HepG2 (cell line): ENCODE data around the gene PRXL2B. TPM values are rescaled to one million over a fixed set of nuclear protein-coding genes. Genes with fewer than 3 reads are reported as not detected.

Experiments
- ADNP ChIP-seq: sonication (generic); formaldehyde crosslinking; IDR thresholded peaks from 2 replicates; pipeline ENCODE4 v1.4.0; 2020; ENCODE audit warnings: missing genetic modification reagents
- CREB1 ChIP-seq, 2 experiments: fragments of 450-650 bp in 1 of 2; IDR thresholded peaks; 2 replicates each; pipeline ENCODE4 v1.6.1; 2016 to 2017; ENCODE audit warnings: control low read depth in 1 of 2, mild to moderate bottlenecking in 1 of 2, missing compliant biosample characterization in 1 of 2, missing genetic modification characterization in 1 of 2
- CTCF ChIP-seq: sonication (generic); formaldehyde crosslinking; IDR thresholded peaks from 2 replicates; pipeline ENCODE4 v1.5.0; 2020; ENCODE audit warnings: mild to moderate bottlenecking, missing genetic modification reagents, moderate library complexity
- HDAC6 ChIP-seq: fragments of 200-600 bp; sonication (generic); IDR thresholded peaks from 2 replicates; pipeline ENCODE4 v1.7.0; 2017; ENCODE audit warnings: mild to moderate bottlenecking, antibody characterized with exemption, low read length, low read depth
- KLF15 ChIP-seq: sonication (generic); formaldehyde crosslinking; IDR thresholded peaks from 2 replicates; pipeline ENCODE4 v1.8.1; 2023; ENCODE audit warnings: borderline replicate concordance, mild to moderate bottlenecking, inconsistent platforms, missing genetic modification reagents, mixed read lengths
- POLR2AphosphoS5 ChIP-seq: IDR thresholded peaks from 2 replicates; pipeline ENCODE4 v1.6.1; 2012; ENCODE audit warnings: low read depth, low read length
- SIX4 ChIP-seq: sonication (generic); formaldehyde crosslinking; IDR thresholded peaks from 2 replicates; pipeline ENCODE4 v1.4.0; 2020; ENCODE audit warnings: missing genetic modification reagents
- STAG1 ChIP-seq: sonication (generic); formaldehyde crosslinking; IDR thresholded peaks from 2 replicates; pipeline ENCODE4 v1.4.0; 2020; ENCODE audit warnings: missing genetic modification reagents
- SYNCRIP ChIP-seq: fragments of 200-400 bp; formaldehyde crosslinking; IDR thresholded peaks from 2 replicates; pipeline ENCODE4 v1.6.1; 2018; ENCODE audit warnings: mild to moderate bottlenecking, low read depth, low read length; ENCODE audit not compliant: insufficient read depth
- ZFP82 ChIP-seq: sonication (generic); formaldehyde crosslinking; IDR thresholded peaks from 2 replicates; pipeline ENCODE4 v1.5.1; 2020; ENCODE audit warnings: mild to moderate bottlenecking, missing genetic modification reagents, borderline replicate concordance
- ZNF33B ChIP-seq: sonication (generic); formaldehyde crosslinking; IDR thresholded peaks from 2 replicates; pipeline ENCODE4 v1.5.1; 2020; ENCODE audit warnings: mild to moderate bottlenecking, missing genetic modification reagents
- ZNF441 ChIP-seq: sonication (generic); formaldehyde crosslinking; IDR thresholded peaks from 2 replicates; pipeline ENCODE4 v1.7.0; 2021; ENCODE audit warnings: missing genetic modification reagents, borderline replicate concordance
- ZNF747 ChIP-seq: sonication (generic); formaldehyde crosslinking; IDR thresholded peaks from 2 replicates; pipeline ENCODE4 v1.8.1; 2023; ENCODE audit warnings: missing genetic modification reagents, mild to moderate bottlenecking, borderline replicate concordance
- polyA plus RNA-seq, 8 experiments: library from polyadenylated mRNA; depleted of rRNA in 3 of 8; stranded (reverse) in 7 of 8; unstranded in 1 of 8; fragments of >200 nt; fragmentation: Illumina TruSeq in 4 of 8; extraction: Trizol in 4 of 8; gene quantifications; 2 replicates each; pipeline versions ENCODE4 v1.2.1 to v1.2.3, GENCODE V29; 2011 to 2016; ENCODE audit warnings: low read depth in 4 of 8, missing spikeins in 1 of 8, mixed read lengths in 1 of 8; ENCODE audit not compliant: insufficient read depth in 1 of 8
- total RNA-seq, 5 experiments: library from RNA; depleted of rRNA; stranded (reverse); fragments of >200 nt; fragmentation: Illumina TruSeq; extraction: Trizol; gene quantifications; 2 replicates each; pipeline ENCODE4 v1.2.3, GENCODE V29; 2016; ENCODE audit warnings: low read depth in 1 of 5
- TF ChIP-seq, protein P1 (sequence below): sonication (generic); formaldehyde crosslinking; IDR thresholded peaks from 2 replicates; pipeline ENCODE4 v1.4.0; 2020; ENCODE audit warnings: missing genetic modification reagents
- TF ChIP-seq, protein P2 (sequence below): sonication (generic); formaldehyde crosslinking; IDR thresholded peaks from 2 replicates; pipeline ENCODE4 v1.4.0; 2020; ENCODE audit warnings: missing genetic modification reagents
- TF ChIP-seq, protein P3 (sequence below): sonication (generic); formaldehyde crosslinking; IDR thresholded peaks from one replicate; pipeline ENCODE4 v1.5.1; 2020; ENCODE audit warnings: mild to moderate bottlenecking, missing genetic modification reagents; ENCODE audit errors: not compliant biosample characterization

Gene PRXL2B
- total and polyA plus RNA-seq, 2 of the 13 experiments (the other 11 are each of a cell fraction or from before 2014, with no cell fraction given): 16.8 to 22.1 TPM

DNA sequence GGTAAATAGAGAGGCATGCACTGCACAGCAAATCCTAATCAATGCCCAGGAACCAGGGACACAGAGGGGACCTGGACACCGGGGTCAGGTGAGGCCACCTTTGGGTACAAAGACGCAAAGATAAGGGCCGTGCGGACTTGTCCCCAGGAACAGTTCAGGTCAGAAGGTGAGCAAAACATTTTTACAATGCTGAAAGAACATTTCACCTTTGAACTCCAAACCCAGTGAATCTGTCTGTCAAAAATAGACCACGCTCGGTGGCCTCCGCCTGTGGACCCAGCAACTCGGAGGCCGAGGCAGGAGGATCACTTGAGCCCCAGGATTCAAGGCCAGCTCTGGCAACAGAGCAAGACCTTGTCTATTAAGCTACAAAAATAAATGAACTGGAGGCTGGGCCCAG lies 15.2 kb upstream of the PRXL2B start (continued):
- TF ChIP-seq, protein P1, sequence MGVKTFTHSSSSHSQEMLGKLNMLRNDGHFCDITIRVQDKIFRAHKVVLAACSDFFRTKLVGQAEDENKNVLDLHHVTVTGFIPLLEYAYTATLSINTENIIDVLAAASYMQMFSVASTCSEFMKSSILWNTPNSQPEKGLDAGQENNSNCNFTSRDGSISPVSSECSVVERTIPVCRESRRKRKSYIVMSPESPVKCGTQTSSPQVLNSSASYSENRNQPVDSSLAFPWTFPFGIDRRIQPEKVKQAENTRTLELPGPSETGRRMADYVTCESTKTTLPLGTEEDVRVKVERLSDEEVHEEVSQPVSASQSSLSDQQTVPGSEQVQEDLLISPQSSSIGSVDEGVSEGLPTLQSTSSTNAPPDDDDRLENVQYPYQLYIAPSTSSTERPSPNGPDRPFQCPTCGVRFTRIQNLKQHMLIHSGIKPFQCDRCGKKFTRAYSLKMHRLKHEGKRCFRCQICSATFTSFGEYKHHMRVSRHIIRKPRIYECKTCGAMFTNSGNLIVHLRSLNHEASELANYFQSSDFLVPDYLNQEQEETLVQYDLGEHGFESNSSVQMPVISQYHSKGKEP (CRISPR knock-in tag): no peak
- TF ChIP-seq SYNCRIP: no peak
- TF ChIP-seq HDAC6: no peak
- no peak for TF ChIP-seq STAG1 (CRISPR knock-in tag)
- no peak for TF ChIP-seq ZNF33B (CRISPR knock-in tag)
- TF ChIP-seq, protein P2, sequence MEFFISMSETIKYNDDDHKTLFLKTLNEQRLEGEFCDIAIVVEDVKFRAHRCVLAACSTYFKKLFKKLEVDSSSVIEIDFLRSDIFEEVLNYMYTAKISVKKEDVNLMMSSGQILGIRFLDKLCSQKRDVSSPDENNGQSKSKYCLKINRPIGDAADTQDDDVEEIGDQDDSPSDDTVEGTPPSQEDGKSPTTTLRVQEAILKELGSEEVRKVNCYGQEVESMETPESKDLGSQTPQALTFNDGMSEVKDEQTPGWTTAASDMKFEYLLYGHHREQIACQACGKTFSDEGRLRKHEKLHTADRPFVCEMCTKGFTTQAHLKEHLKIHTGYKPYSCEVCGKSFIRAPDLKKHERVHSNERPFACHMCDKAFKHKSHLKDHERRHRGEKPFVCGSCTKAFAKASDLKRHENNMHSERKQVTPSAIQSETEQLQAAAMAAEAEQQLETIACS (CRISPR knock-in tag): no peak
- TF ChIP-seq, protein P3, sequence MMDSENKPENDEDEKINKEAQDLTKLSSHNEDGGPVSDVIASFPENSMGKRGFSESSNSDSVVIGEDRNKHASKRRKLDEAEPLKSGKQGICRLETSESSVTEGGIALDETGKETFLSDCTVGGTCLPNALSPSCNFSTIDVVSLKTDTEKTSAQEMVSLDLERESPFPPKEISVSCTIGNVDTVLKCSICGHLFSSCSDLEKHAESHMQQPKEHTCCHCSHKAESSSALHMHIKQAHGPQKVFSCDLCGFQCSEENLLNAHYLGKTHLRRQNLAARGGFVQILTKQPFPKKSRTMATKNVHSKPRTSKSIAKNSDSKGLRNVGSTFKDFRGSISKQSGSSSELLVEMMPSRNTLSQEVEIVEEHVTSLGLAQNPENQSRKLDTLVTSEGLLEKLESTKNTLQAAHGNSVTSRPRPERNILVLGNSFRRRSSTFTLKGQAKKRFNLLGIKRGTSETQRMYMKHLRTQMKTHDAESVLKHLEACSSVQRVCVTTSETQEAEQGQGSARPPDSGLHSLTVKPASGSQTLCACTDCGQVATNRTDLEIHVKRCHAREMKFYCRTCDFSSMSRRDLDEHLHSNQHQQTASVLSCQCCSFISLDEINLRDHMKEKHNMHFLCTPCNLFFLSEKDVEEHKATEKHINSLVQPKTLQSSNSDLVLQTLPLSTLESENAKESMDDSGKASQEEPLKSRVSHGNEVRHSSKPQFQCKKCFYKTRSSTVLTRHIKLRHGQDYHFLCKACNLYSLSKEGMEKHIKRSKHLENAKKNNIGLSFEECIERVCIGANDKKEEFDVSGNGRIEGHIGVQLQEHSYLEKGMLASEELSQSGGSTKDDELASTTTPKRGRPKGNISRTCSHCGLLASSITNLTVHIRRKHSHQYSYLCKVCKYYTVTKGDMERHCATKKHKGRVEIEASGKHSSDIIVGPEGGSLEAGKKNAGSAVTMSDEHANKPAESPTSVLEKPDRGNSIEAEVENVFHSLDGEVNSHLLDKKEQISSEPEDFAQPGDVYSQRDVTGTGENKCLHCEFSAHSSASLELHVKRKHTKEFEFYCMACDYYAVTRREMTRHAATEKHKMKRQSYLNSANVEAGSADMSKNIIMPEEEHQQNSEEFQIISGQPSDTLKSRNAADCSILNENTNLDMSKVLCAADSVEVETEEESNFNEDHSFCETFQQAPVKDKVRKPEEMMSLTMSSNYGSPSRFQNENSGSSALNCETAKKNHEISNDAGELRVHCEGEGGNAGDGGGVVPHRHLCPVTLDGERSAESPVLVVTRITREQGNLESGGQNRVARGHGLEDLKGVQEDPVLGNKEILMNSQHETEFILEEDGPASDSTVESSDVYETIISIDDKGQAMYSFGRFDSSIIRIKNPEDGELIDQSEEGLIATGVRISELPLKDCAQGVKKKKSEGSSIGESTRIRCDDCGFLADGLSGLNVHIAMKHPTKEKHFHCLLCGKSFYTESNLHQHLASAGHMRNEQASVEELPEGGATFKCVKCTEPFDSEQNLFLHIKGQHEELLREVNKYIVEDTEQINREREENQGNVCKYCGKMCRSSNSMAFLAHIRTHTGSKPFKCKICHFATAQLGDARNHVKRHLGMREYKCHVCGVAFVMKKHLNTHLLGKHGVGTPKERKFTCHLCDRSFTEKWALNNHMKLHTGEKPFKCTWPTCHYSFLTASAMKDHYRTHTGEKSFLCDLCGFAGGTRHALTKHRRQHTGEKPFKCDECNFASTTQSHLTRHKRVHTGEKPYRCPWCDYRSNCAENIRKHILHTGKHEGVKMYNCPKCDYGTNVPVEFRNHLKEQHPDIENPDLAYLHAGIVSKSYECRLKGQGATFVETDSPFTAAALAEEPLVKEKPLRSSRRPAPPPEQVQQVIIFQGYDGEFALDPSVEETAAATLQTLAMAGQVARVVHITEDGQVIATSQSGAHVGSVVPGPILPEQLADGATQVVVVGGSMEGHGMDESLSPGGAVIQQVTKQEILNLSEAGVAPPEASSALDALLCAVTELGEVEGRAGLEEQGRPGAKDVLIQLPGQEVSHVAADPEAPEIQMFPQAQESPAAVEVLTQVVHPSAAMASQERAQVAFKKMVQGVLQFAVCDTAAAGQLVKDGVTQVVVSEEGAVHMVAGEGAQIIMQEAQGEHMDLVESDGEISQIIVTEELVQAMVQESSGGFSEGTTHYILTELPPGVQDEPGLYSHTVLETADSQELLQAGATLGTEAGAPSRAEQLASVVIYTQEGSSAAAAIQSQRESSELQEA (CRISPR knock-in tag): no peak
- no peak for TF ChIP-seq KLF15
- TF ChIP-seq SIX4 (CRISPR knock-in tag): no peak
- TF ChIP-seq POLR2AphosphoS5: no peak
- TF ChIP-seq ADNP (CRISPR knock-in tag): peak; percentile 14; the same call in 1 of the 2 replicates
- no peak for TF ChIP-seq CREB1 (IDR thresholded peaks at IDR 0.05)
- TF ChIP-seq CREB1 (CRISPR knock-in tag; IDR thresholded peaks at IDR 0.05): no peak
- TF ChIP-seq CTCF: no peak
- TF ChIP-seq ZNF747 (CRISPR knock-in tag): peak; percentile 56; the same call in 1 of the 2 replicates
- TF ChIP-seq ZFP82 (CRISPR knock-in tag): no peak
- 0 out of 2 replicates have a peak, but pooled peaks have one; percentile 20 for TF ChIP-seq ZNF441 (CRISPR knock-in tag)
